ENCODE results near the gene FYB1.

FYB1 gene

GRCh38 chr5:39197556-39197955 is 21.8 kb downstream of the FYB1 start:
- Histone ChIP-seq H3K14ac (ENCODE audit: low read length) (no peak overlapping the region), H3K27me3 (ENCODE audit: control insufficient read depth in 3 of 3, insufficient read depth in 3 of 3, low read depth in 1 of 3, low read length in 3 of 3) (peaks cover 0 to 5% (median 0%) of the 10 kb centered on the region in 3 experiments), H3K23ac (ENCODE audit: low read depth, low read length, poor library complexity) (no peak overlapping the region), H3K4ac (ENCODE audit: low read length) (no peak overlapping the region), H2BK12ac (ENCODE audit: low read length) (no peak overlapping the region), H3K9ac (ENCODE audit: low read depth, low read length, poor library complexity) (no peak overlapping the region), H4K8ac (ENCODE audit: low read depth, low read length) (no peak overlapping the region), H2BK15ac (ENCODE audit: low read length) (no peak overlapping the region), H3K4me1 (ENCODE audit: control insufficient read depth in 2 of 2, insufficient read depth in 1 of 2, low read depth in 1 of 2, low read length in 2 of 2) (no peaks in the 10 kb centered on the region), H3K27ac (replicated peaks; ENCODE audit: low read length) (no peak overlapping the region), H3K4me2 (ENCODE audit: insufficient read depth, low read length, poor library complexity, severe bottlenecking) (no peak overlapping the region), H2BK5ac (ENCODE audit: low read length) (no peak overlapping the region), H3K9me3 (replicated peaks in 1 of 2; ENCODE audit: control insufficient read depth in 2 of 2, insufficient read depth in 1 of 2, low read depth in 1 of 2, low read length in 2 of 2) (no peaks in the 10 kb centered on the region), H2AFZ (ENCODE audit: low read length) (no peak overlapping the region), H3K18ac (ENCODE audit: low read length) (no peak overlapping the region), H2AK5ac (ENCODE audit: low read depth, low read length) (no peak overlapping the region), H2BK120ac (ENCODE audit: low read depth, low read length) (no peak overlapping the region), H3K4me3 (ENCODE audit: low read length in 2 of 2) (no peak overlapping the region), H3K79me1 (ENCODE audit: low read depth, low read length) (no peaks in the 10 kb centered on the region), H4K91ac (ENCODE audit: low read depth, low read length, poor library complexity) (no peak overlapping the region), H3K36me3 (replicated peaks in 1 of 2; ENCODE audit: control insufficient read depth in 2 of 2, insufficient read depth in 2 of 2, low read length in 2 of 2) (no peaks in the 10 kb centered on the region)
- WGBS, 2 donors (ENCODE audit: extremely low coverage in 2 of 2, insufficient read length in 2 of 2, insufficient replicate concordance in 1 of 2): no CpG with 5 or more reads among the region's 4 CpGs
- no peak for DNase-seq (ENCODE audit: low spot score)

GRCh38 chr5:39195198-39195826 is 24.1 kb downstream of the FYB1 start:
- Histone ChIP-seq H2BK15ac (ENCODE audit: low read length) (no peak overlapping the region), H3K27ac (replicated peaks; ENCODE audit: low read length) (no peak overlapping the region), H3K79me1 (ENCODE audit: low read depth, low read length) (no peaks in the 10 kb centered on the region), H4K8ac (ENCODE audit: low read depth, low read length) (no peak overlapping the region), H3K18ac (ENCODE audit: low read length) (no peak overlapping the region), H3K4me1 (ENCODE audit: control insufficient read depth in 2 of 2, insufficient read depth in 1 of 2, low read depth in 1 of 2, low read length in 2 of 2) (no peaks in the 10 kb centered on the region), H2AFZ (ENCODE audit: low read length) (no peak overlapping the region), H3K4me3 (ENCODE audit: low read length in 2 of 2) (no peak overlapping the region), H3K4ac (ENCODE audit: low read length) (no peak overlapping the region), H2BK5ac (ENCODE audit: low read length) (no peak overlapping the region), H3K23ac (ENCODE audit: low read depth, low read length, poor library complexity) (no peak overlapping the region), H3K14ac (ENCODE audit: low read length) (no peak overlapping the region), H3K4me2 (ENCODE audit: insufficient read depth, low read length, poor library complexity, severe bottlenecking) (no peak overlapping the region), H2BK120ac (ENCODE audit: low read depth, low read length) (no peak overlapping the region), H2AK5ac (ENCODE audit: low read depth, low read length) (no peak overlapping the region), H2BK12ac (ENCODE audit: low read length) (no peak overlapping the region), H3K9me3 (replicated peaks in 1 of 2; ENCODE audit: control insufficient read depth in 2 of 2, insufficient read depth in 1 of 2, low read depth in 1 of 2, low read length in 2 of 2) (no peaks in the 10 kb centered on the region), H4K91ac (ENCODE audit: low read depth, low read length, poor library complexity) (no peak overlapping the region), H3K36me3 (replicated peaks in 1 of 2; ENCODE audit: control insufficient read depth in 2 of 2, insufficient read depth in 2 of 2, low read length in 2 of 2) (no peaks in the 10 kb centered on the region), H3K27me3 (ENCODE audit: control insufficient read depth in 3 of 3, insufficient read depth in 3 of 3, low read depth in 1 of 3, low read length in 3 of 3) (peaks cover 0 to 5% (median 0%) of the 10 kb centered on the region in 3 experiments), H3K9ac (ENCODE audit: low read depth, low read length, poor library complexity) (no peak overlapping the region)
- WGBS, 2 donors (ENCODE audit: extremely low coverage in 2 of 2, insufficient read length in 2 of 2, insufficient replicate concordance in 1 of 2): no CpG with 5 or more reads among the region's 3 CpGs
- no peak for DNase-seq (ENCODE audit: low spot score)

DNA sequence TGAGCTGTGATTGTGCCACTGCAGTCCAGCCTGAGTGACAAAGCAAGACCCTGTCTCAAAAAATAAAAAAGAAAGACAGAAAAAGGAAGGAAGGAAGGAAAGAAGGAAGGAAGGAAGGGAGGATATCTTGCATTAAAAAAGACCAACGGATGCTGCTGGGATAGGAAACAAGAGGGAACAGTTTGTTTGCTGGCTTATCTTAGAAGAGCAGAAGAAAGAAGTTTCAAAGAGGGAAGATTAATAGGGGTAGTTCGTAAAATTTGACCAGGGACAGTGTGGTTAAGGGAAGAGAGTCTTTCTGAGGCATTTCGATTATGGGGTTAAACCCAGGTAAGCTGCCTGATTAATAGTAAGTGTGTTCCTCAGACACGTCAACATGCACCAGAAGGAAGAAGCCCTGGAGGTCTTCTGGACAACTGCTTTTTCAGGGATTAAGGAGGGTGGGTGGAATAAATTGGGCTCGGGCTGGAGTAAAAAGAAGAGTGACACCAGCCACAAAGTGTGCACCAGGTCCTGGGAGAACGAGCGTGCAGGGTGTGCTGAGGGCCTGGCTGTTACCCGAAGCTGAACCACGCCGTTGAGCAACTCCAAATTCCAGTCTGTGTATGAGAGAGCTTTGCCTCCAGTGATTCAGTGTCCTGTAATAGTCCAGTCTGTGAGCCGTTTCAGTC is 24.8 kb downstream of the FYB1 start:
- Histone ChIP-seq H2BK5ac (ENCODE audit: low read length) (no peak overlapping the region), H2BK12ac (ENCODE audit: low read length) (no peak overlapping the region), H3K9ac (ENCODE audit: low read depth, low read length, poor library complexity) (no peak overlapping the region), H3K4me3 (ENCODE audit: low read length in 2 of 2) (no peak overlapping the region), H3K79me1 (ENCODE audit: low read depth, low read length) (no peaks in the 10 kb centered on the region), H3K4me2 (ENCODE audit: insufficient read depth, low read length, poor library complexity, severe bottlenecking) (no peak overlapping the region), H2BK15ac (ENCODE audit: low read length) (no peak overlapping the region), H3K4ac (ENCODE audit: low read length) (no peak overlapping the region), H2AFZ (ENCODE audit: low read length) (no peak overlapping the region), H3K27me3 (ENCODE audit: control insufficient read depth in 3 of 3, insufficient read depth in 3 of 3, low read depth in 1 of 3, low read length in 3 of 3) (peaks cover 0 to 5% (median 0%) of the 10 kb centered on the region in 3 experiments), H3K36me3 (replicated peaks in 1 of 2; ENCODE audit: control insufficient read depth in 2 of 2, insufficient read depth in 2 of 2, low read length in 2 of 2) (no peaks in the 10 kb centered on the region), H3K4me1 (ENCODE audit: control insufficient read depth in 2 of 2, insufficient read depth in 1 of 2, low read depth in 1 of 2, low read length in 2 of 2) (no peaks in the 10 kb centered on the region), H3K18ac (ENCODE audit: low read length) (no peak overlapping the region), H2AK5ac (ENCODE audit: low read depth, low read length) (no peak overlapping the region), H3K23ac (ENCODE audit: low read depth, low read length, poor library complexity) (no peak overlapping the region), H3K9me3 (replicated peaks in 1 of 2; ENCODE audit: control insufficient read depth in 2 of 2, insufficient read depth in 1 of 2, low read depth in 1 of 2, low read length in 2 of 2) (no peaks in the 10 kb centered on the region), H4K91ac (ENCODE audit: low read depth, low read length, poor library complexity) (no peak overlapping the region), H2BK120ac (ENCODE audit: low read depth, low read length) (no peak overlapping the region), H3K27ac (replicated peaks; ENCODE audit: low read length) (no peak overlapping the region), H3K14ac (ENCODE audit: low read length) (no peak overlapping the region), H4K8ac (ENCODE audit: low read depth, low read length) (no peak overlapping the region)
- no peak for DNase-seq (ENCODE audit: low spot score)
- WGBS, 2 donors (ENCODE audit: extremely low coverage in 2 of 2, insufficient read length in 2 of 2, insufficient replicate concordance in 1 of 2): no CpG with 5 or more reads among the region's 11 CpGs

- WGBS, 2 donors (ENCODE audit: extremely low coverage in 2 of 2, insufficient read length in 2 of 2, insufficient replicate concordance in 1 of 2): no CpG with 5 or more reads among the region's 6 CpGs
- Histone ChIP-seq H3K36me3 (replicated peaks in 1 of 2; ENCODE audit: control insufficient read depth in 2 of 2, insufficient read depth in 2 of 2, low read length in 2 of 2) (no peaks in the 10 kb centered on the region), H3K27me3 (ENCODE audit: control insufficient read depth in 3 of 3, insufficient read depth in 3 of 3, low read depth in 1 of 3, low read length in 3 of 3) (peaks cover 0 to 5% (median 0%) of the 10 kb centered on the region in 3 experiments), H2BK5ac (ENCODE audit: low read length) (no peak overlapping the region), H3K4me2 (ENCODE audit: insufficient read depth, low read length, poor library complexity, severe bottlenecking) (no peak overlapping the region), H2AFZ (ENCODE audit: low read length) (no peak overlapping the region), H2BK12ac (ENCODE audit: low read length) (no peak overlapping the region), H3K23ac (ENCODE audit: low read depth, low read length, poor library complexity) (no peak overlapping the region), H4K8ac (ENCODE audit: low read depth, low read length) (no peak overlapping the region), H3K27ac (replicated peaks; ENCODE audit: low read length) (no peak overlapping the region), H3K4me3 (ENCODE audit: low read length in 2 of 2) (no peak overlapping the region), H3K4me1 (ENCODE audit: control insufficient read depth in 2 of 2, insufficient read depth in 1 of 2, low read depth in 1 of 2, low read length in 2 of 2) (no peaks in the 10 kb centered on the region), H3K18ac (ENCODE audit: low read length) (no peak overlapping the region), H3K9me3 (replicated peaks in 1 of 2; ENCODE audit: control insufficient read depth in 2 of 2, insufficient read depth in 1 of 2, low read depth in 1 of 2, low read length in 2 of 2) (no peaks in the 10 kb centered on the region), H3K9ac (ENCODE audit: low read depth, low read length, poor library complexity) (no peak overlapping the region), H3K14ac (ENCODE audit: low read length) (no peak overlapping the region), H4K91ac (ENCODE audit: low read depth, low read length, poor library complexity) (no peak overlapping the region), H2BK15ac (ENCODE audit: low read length) (no peak overlapping the region), H2BK120ac (ENCODE audit: low read depth, low read length) (no peak overlapping the region), H3K4ac (ENCODE audit: low read length) (no peak overlapping the region), H2AK5ac (ENCODE audit: low read depth, low read length) (no peak overlapping the region), H3K79me1 (ENCODE audit: low read depth, low read length) (no peaks in the 10 kb centered on the region)
- no peak for DNase-seq (ENCODE audit: low spot score)
These were observed 25.6 kb downstream of the FYB1 start for GRCh38 chr5:39193553-39194465.

Data from neuronal stem cell (in vitro differentiated cells).